ENCODE data around the gene SCD5.

DNA sequence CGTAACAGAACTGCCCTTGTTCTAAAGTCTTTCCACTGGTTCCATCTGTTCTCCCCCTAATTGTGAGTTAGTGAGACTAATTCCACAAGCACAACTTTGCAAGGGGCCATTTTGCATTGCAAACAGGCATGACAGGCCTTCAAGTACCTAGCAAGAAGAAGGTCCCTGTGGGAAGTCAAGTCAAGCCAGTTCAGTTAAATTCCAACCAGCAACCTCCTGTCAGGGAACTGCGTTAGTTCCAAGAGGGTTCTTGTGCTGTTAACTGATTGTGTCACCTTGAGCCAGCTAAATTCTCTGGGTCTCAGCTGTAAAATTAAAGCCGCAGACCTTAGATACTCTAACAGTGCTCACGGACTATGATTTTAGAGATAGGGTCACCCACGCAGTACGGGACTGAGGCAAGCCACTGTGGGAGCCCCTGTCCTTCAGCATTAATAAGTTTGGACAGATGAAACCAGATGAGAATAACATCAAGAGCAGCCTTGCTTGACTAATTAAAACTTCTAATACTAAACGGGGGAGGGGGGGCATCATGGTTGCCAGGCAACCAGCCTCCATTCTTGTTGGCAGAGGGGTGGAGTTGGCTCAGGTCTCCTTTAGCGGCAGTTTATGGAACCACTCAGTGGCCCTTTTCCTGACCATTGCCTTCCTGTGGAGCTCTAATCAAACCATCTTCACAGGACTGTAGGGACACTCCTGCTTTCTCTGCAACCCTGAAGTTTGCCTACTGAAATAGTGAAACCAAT, 212.7 kb downstream of the SCD5 start:
- TF ChIP-seq, protein P1, sequence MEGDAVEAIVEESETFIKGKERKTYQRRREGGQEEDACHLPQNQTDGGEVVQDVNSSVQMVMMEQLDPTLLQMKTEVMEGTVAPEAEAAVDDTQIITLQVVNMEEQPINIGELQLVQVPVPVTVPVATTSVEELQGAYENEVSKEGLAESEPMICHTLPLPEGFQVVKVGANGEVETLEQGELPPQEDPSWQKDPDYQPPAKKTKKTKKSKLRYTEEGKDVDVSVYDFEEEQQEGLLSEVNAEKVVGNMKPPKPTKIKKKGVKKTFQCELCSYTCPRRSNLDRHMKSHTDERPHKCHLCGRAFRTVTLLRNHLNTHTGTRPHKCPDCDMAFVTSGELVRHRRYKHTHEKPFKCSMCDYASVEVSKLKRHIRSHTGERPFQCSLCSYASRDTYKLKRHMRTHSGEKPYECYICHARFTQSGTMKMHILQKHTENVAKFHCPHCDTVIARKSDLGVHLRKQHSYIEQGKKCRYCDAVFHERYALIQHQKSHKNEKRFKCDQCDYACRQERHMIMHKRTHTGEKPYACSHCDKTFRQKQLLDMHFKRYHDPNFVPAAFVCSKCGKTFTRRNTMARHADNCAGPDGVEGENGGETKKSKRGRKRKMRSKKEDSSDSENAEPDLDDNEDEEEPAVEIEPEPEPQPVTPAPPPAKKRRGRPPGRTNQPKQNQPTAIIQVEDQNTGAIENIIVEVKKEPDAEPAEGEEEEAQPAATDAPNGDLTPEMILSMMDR (IDR thresholded peaks at IDR 0.05) = no peak
- TF ChIP-seq ZFX (IDR thresholded peaks at IDR 0.05; ENCODE audit: borderline replicate concordance) = no peak

Data from 22Rv1 (cell line).